Neural progenitor cell (in vitro differentiated cells): ENCODE results near the gene SMYD3.

Experiments
- CTCF ChIP-seq: fragments of 200-600 bp; sonication (generic); IDR thresholded peaks from 2 replicates; pipeline ENCODE4 v1.5.1; 2017; ENCODE audit warnings: antibody characterized with exemption, mild to moderate bottlenecking
- EZH2 ChIP-seq: fragments of 200-600 bp; sonication (generic); IDR thresholded peaks from 2 replicates; pipeline ENCODE4 v1.6.1; 2017; ENCODE audit warnings: antibody characterized with exemption, mild to moderate bottlenecking, moderate library complexity

GRCh38 chr1:246091477-246091876 is 415.6 kb downstream of the SMYD3 start:
- TF ChIP-seq EZH2 (no peak), CTCF (no peak)
